LNCaP clone FGC (cell line): ENCODE measurements around the gene SLC26A8.
"Not testable (repeated sequence)": the region's sequence is repeated elsewhere in the genome, so short reads cannot be mapped to it uniquely, and the experiment has no call there.

Experiments
- DNase-seq: peaks from one replicate; pipeline ENCODE4 v3.0.0-alpha.2; 2011; ENCODE audit warnings: low read depth
- H3K4me3 ChIP-seq: 2 replicates; pipeline ENCODE4 v1.5.1; 2011; ENCODE audit warnings: mild to moderate bottlenecking, low read depth, low read length, control low read depth
- CTCF ChIP-seq: IDR thresholded peaks from 2 replicates; pipeline ENCODE4 v1.5.1; 2012; ENCODE audit warnings: mild to moderate bottlenecking; ENCODE audit not compliant: control insufficient read depth, insufficient read depth; ENCODE audit errors: extremely low read depth

SLC26A8 gene

GRCh38 chr6:35980991-35981645 lies 43.3 kb downstream of the SLC26A8 start:
- no peak for TF ChIP-seq CTCF
- DNase-seq, result no peak
- H3K4me3 ChIP-seq, result no peak overlapping the region

DNA sequence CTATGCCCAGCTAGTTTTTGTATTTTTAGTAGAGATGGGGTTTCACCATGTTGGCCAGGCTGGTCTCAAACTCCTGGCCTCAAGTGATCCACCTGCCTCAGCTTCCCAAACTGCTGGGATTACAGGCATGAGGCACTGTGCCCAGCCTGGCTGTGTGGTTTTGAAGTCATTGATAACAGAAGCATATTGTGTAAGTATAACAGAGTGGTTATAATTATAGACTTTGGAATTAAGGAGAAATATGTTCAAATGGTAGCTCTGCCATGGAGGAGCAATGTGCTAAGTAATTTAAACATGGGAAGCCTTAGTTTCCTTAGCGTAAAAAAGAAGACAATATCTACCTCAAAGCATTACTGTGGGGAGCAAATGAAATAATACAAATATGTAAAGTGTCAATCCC lies 44.3 kb downstream of the SLC26A8 start:
- DNase-seq, result not testable (repeated sequence)

GRCh38 chr6:35977308-35977707 lies 47.1 kb downstream of the SLC26A8 start:
- no peak for TF ChIP-seq CTCF
- no peak for DNase-seq
- no peak overlapping the region for H3K4me3 ChIP-seq

More for the DNA sequence above, 44.3 kb downstream of the SLC26A8 start:
- not testable (repeated sequence) for H3K4me3 ChIP-seq

DNA sequence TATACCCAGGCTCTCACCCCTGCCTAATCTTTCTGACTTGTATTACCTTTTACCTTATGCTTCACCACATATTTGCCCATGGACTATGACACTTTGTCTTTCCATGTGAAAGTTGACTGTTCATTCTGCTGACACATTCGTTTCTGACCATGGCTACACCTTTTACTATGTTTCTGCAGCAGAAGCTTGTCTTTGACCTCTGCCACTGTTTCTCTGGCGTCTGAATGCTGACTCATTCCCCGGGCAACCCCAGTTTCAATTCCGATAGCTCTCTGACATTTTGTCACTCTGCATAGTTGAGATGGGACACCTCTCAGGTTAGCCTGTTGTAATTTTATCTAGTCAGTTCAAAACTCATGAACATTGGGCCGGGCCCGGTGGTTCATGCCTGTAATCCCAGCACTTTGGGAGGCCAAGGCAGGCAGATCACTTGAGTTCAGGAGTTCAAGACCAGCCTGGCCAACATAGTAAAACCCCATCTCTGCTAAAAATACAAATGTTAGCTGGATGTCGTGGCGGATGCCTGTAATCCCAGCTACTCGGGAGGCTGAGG lies 50.7 kb downstream of the SLC26A8 start:
- no peak for TF ChIP-seq CTCF
- H3K4me3 ChIP-seq, result no peak overlapping the region
- DNase-seq, result no peak

DNA sequence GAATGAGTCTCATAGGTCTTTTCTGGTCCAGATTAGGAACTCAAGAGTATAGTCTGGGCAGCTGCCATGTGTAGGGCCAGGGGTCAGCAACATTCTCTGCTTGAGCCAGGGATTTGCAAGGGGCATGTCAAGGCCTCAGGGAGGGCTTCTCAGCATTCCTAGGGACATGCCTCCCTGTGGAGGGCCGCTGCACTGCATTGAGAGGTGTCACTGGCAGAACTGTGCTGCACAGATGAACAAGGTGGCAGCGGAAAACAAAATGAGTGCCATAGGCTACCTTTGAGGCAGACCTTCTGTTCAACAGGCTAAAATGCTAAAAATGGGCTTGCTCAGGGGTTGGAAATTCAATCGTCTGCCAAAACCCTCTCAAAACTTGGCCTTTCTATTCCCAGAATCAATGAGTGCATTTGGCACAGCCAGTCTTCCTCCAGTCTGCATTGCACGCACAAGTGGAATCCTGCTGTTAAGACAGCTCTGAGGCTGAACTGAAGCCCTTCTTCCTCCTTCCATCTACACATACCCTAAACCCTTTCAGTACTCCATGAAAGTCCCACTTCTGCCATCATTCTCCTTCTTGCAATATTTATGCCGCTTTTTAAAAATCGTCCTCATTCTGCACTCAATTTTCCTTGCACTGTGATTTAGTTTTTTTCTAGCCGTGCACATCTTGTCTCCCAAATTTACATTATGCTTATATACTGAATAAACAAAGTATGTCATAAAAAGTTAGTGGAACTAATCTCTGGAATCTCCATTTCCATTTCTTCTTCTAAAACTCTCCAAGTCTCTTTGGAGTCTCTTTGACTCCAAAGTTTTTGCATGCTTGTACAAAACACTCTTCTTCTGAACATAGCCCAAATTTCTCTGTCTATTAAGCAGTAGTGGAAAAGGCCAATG lies 51.7 kb downstream of the SLC26A8 start:
- no peak overlapping the region for H3K4me3 ChIP-seq
- DNase-seq, result no peak

DNA sequence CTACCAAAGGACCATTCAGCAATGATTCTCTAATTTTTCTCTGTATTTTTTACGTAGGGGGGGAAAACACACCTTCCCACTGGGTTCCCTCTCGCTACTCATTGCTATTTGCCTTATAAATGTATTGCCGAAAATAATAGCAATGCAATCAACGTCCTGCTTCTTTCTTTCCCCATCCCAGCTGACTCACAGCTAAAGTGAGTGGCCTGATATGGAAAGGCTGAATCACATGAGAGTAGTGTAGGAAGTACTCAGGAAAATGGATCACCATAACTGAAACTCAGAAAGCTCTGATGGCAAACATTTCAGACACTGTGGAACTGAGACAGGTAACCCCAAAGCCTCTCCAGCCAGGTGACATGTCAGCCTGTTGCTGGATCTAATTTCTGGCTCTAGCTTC lies 54.3 kb downstream of the SLC26A8 start:
- TF ChIP-seq CTCF, result no peak
- H3K4me3 ChIP-seq, result no peak overlapping the region
- DNase-seq, result no peak

More for the DNA sequence above, 51.7 kb downstream of the SLC26A8 start:
- TF ChIP-seq CTCF, result no peak

- TF ChIP-seq CTCF, result no peak
- DNase-seq, result no peak
- H3K4me3 ChIP-seq, result no peak overlapping the region
Observed at GRCh38 chr6:35969646-35970045, 54.8 kb downstream of the SLC26A8 start.
